Measurements from ENCODE around the gene DNLZ. TPM values are rescaled to one million over a fixed set of nuclear protein-coding genes. Genes with fewer than 3 reads are reported as not detected.

The DNLZ gene
- total and polyA plus RNA-seq, 11 donors = 21.3 to 67.8 (median 33.6) TPM

- no peak for ATAC-seq
- H3K36me3 ChIP-seq = no peaks in the 10 kb centered on the region
- no peaks in the 10 kb centered on the region for H3K4me1 ChIP-seq
- TF ChIP-seq POLR2A (IDR thresholded peaks at IDR 0.05) = no peak
- no peak for TF ChIP-seq CTCF (IDR thresholded peaks at IDR 0.05)
- H3K4me3 ChIP-seq = no peak overlapping the region
- DNase-seq = no peak
- 90 to 97% (median 93%) methylated on average over 3 of the region's 3 CpGs for WGBS, 4 donors
- H3K27ac ChIP-seq = no peak overlapping the region
- intact Hi-C loops (cut with DNase I) = loop anchor here in 2 of 10 donors (5.0 kb wide), 2 partner anchors 83 to 88 kb away; partner anchors contain the start of gene SNAPC4 (in 1 of the 2)
- peaks cover 0 to 14% (median 3%) of the 10 kb centered on the region in 12 donors for H3K9me3 ChIP-seq
- H3K27me3 ChIP-seq = peaks cover 0 to 18% (median 4%) of the 10 kb centered on the region in 9 donors
Observed at GRCh38 chr9:136314056-136314416, 49.5 kb downstream of the DNLZ start.

- 82 to 87% (median 84%) methylated on average over 10 to 18 of the region's 18 CpGs for WGBS, 4 donors
- H3K27ac ChIP-seq = no peak overlapping the region
- intact Hi-C loops (cut with DNase I) = loop anchor here in 2 of 10 donors (5.0 kb wide), 2 partner anchors 84 to 89 kb away; partner anchors contain the start of gene SNAPC4 (in 1 of the 2)
- H3K4me3 ChIP-seq = no peak overlapping the region
- H3K4me1 ChIP-seq = no peaks in the 10 kb centered on the region
- DNase-seq (no peak), ATAC-seq (no peak)
- H3K36me3 ChIP-seq = no peaks in the 10 kb centered on the region
- H3K27me3 ChIP-seq = peaks cover 0 to 18% (median 4%) of the 10 kb centered on the region in 9 donors
- peaks cover 0 to 14% (median 3%) of the 10 kb centered on the region in 12 donors for H3K9me3 ChIP-seq
- TF ChIP-seq POLR2A (IDR thresholded peaks at IDR 0.05) = no peak
- no peak for TF ChIP-seq CTCF (IDR thresholded peaks at IDR 0.05)
Observed at GRCh38 chr9:136313111-136314055, 50.2 kb downstream of the DNLZ start.

- TF ChIP-seq CTCF (IDR thresholded peaks at IDR 0.05) (peak; percentile 45 to 68 (median 60)), POLR2A (IDR thresholded peaks at IDR 0.05) (no peak)
- Histone ChIP-seq H3K36me3 (no peaks in the 10 kb centered on the region), H3K27me3 (peaks cover 0 to 18% (median 4%) of the 10 kb centered on the region in 9 donors), H3K4me3 (no peak overlapping the region), H3K27ac (no peak overlapping the region), H3K9me3 (peaks cover 0 to 14% (median 3%) of the 10 kb centered on the region in 12 donors), H3K4me1 (no peaks in the 10 kb centered on the region)
- intact Hi-C loops (cut with DNase I) = loop anchor here in 3 of 10 donors (1.0 to 5.0 kb wide), 3 partner anchors 85 to 90 kb away; partner anchors contain the start of gene SNAPC4 (in 2 of the 3)
- WGBS, 4 donors = 56 to 76% (median 63%) methylated on average over 11 to 12 of the region's 12 CpGs
- DNase-seq (peak in 1 of 5 donors; percentile 62), ATAC-seq (peak in 3 of 4 donors; percentile 71 to 80 (median 80))
Observed at GRCh38 chr9:136312436-136312835, 51.1 kb downstream of the DNLZ start.

GRCh38 chr9:136312009-136312375 is 51.6 kb downstream of the DNLZ start:
- Histone ChIP-seq H3K4me3 (no peak overlapping the region), H3K36me3 (no peaks in the 10 kb centered on the region), H3K27ac (no peak overlapping the region), H3K4me1 (no peaks in the 10 kb centered on the region), H3K27me3 (peaks cover 0 to 18% (median 4%) of the 10 kb centered on the region in 9 donors), H3K9me3 (peaks cover 0 to 14% (median 3%) of the 10 kb centered on the region in 12 donors)
- intact Hi-C loops (cut with DNase I) = loop anchor here in 3 of 10 donors (1.0 to 5.0 kb wide), 3 partner anchors 85 to 90 kb away; partner anchors contain the start of gene SNAPC4 (in 2 of the 3)
- WGBS, 4 donors = 68 to 75% (median 71%) methylated on average over 8 to 10 of the region's 10 CpGs
- no peak for DNase-seq
- no peak for TF ChIP-seq CTCF (IDR thresholded peaks at IDR 0.05)
- TF ChIP-seq POLR2A (IDR thresholded peaks at IDR 0.05) = no peak
- ATAC-seq = no peak

Data from heart left ventricle (tissue), 16 donors.